ENCODE results near the gene CXCR5.

CXCR5 gene

DNA sequence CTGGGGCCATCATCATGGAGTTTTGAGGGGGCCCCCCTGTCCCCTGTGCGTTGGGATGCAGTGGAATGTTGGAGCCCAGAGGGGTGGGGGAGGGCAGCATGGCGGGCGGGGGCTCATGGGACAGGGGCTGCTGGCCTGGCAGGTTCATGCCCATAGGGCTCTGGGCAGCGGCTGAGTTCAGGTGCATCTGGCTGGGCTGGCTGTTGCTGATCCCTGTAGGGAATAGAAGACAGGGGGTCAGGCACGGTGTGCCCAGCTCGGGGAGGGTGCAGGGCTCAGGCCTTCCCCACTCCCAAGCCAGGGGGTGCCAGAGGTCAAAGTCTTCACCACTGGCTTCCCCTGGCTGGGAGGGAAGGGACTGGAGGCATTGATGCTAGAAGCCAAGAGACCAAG, 15.6 kb downstream of the CXCR5 start:
- no peak for DNase-seq

- no peak for DNase-seq
These were observed 16.1 kb downstream of the CXCR5 start for GRCh38 chr11:118899706-118900360.

GRCh38 chr11:118900535-118901384, 17.1 kb downstream of the CXCR5 start:
- DNase-seq, result no peak

- DNase-seq, result no peak
These were observed 18.0 kb downstream of the CXCR5 start for GRCh38 chr11:118901494-118902335.

- DNase-seq, result no peak
These were observed 18.9 kb downstream of the CXCR5 start for GRCh38 chr11:118902336-118903203.

- DNase-seq, result no peak
These were observed 19.7 kb downstream of the CXCR5 start for GRCh38 chr11:118903204-118904015.

- peak; percentile 94 for DNase-seq
These were observed 23.7 kb downstream of the CXCR5 start for GRCh38 chr11:118907051-118908042.

DNA sequence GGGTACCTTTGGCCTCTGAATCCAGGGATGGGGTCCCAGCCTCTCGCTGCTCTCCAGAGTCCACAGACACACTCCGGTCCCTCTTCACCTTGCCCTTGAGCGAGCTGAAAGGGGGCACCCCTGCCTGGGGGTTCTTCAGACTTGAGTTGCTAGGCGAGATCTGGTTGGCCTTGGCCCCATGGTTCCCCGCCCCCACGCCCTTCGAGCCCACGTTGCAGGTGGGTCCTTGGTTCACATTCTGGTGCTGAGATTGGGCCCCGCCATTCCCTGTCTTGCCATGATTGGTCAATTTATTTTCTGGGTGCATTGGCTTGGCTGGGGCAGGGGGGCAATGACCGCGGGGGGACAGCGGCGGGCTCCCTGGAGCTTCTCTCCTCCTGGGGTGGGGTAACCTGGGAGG, 24.6 kb downstream of the CXCR5 start:
- no peak for DNase-seq

DNA sequence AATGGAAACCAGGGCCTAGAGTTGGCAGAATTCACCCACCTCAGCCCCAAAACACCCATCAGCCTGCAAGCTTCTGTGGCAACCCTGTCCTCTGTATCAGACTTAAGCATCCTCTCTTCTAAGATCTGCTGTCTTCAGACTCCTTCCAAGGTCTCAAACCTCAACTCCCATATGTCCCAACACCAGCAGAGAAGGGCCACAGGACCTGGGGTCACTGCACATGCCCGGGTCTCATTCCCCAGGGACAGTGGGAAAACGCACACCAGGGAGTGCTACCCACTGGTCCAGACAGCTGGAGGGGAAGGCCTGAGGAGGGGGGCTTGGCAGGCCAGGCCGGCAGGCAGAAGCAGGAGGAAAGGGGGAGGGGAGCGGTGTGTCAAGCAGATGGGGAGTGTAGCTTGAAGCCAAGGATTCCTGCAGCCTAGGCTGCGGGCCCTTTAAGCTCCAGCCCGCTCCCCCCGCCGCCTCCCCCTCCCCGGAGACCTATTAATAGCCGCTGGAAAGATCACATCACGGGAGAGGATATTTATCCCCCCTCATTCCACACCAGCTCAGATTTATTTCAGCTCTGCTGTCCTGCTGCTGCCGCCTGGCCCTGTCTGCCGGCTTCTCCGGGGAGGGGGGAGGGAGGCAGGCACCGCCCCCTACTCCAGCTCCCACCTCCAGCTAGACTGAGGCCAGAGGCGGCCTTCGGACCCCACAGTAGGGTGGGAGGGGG, 25.4 kb downstream of the CXCR5 start:
- DNase-seq, result peak; percentile 55

- DNase-seq, result no peak
These were observed 26.1 kb downstream of the CXCR5 start for GRCh38 chr11:118909619-118910308.

DNA sequence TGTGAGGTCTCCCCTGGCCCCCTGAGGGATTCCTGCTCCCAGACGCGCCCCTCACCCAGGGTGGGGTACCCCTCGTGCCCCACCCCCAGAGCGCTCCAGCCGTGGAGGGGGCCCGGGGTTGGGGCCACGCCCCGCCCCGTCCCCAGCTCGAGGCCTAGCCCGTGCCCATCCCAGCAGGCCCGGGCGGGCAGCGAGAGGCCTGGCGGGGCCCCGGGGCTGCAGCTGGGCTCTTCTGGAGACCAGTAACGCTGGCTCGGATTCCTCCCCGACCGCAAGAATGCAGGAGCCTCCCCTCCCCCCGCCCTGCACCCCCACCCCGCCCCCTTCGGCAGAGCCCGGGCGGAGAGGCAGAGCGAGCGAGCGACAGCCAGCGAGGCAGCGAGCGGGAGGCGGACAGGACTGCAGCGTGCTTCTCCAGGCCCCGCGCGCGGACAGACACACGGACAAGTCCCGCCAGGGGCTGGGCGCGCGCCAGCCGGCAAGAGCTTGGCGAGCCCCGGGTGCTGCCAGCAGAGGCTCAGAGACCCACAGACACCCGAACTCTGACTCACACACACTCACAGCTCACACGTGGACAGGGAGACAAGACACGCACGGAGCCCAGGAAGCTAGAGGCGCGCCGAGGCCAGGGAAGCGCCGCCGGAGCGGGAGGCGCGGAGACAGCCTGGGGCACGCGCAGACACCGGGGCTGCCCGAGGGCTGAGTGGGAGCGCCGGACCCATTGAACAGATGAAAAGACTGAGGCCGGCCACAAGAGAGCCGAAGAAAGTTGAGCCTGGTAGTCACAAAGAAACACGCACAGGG, 26.8 kb downstream of the CXCR5 start:
- DNase-seq, result peak; percentile 55

GRCh38 chr11:118911113-118911879, 27.6 kb downstream of the CXCR5 start:
- peak; percentile 19 for DNase-seq

GRCh38 chr11:118911880-118912741, 28.4 kb downstream of the CXCR5 start:
- peak; percentile 95 for DNase-seq

DNA sequence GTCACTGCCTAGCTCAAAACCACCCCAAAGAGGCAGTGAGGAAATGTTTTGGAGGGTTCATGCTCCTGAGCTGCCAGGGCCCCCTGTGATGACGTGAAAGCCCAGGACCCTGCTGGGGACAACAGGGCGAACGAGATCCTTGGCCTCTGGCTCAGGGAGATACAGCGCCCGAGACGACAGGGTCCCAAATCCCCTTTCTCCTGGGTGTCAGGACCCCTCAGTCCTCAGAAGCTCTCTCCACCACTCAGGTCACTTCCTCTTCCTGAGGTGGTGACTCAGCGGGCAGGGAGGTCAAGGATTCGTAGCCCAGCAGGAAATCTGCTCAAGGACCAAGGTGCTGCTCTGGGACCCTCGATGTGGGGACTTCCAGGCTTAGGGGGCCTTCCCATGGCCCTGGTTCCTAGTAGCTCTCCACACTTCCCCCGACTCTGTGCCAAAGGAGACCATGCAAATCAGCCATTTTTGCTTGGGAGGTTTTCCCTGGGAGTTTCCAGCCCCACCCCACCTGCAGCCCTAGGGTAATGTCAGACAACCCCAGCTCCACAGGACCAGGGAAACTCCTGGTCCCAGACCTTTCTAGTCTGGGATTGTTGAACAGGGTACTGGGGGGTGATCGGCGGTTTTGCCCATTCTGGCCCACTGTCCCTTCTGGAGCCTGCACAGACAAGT, 29.2 kb downstream of the CXCR5 start:
- DNase-seq, result no peak

- DNase-seq, result no peak
These were observed 29.9 kb downstream of the CXCR5 start for GRCh38 chr11:118913411-118914125.

Measured in DMS79 treated with DMSO at 0.1 percent for 48 hours (cell line).